Measurements from ENCODE around the gene BORCS5. TPM values are rescaled to one million over a fixed set of nuclear protein-coding genes. Genes with fewer than 3 reads are reported as not detected.
A peak's percentile ranks its signal among the peaks of the same experiment; 100 is the strongest.

The BORCS5 gene
- total RNA-seq, 1 donor, result 18.3 TPM

DNA sequence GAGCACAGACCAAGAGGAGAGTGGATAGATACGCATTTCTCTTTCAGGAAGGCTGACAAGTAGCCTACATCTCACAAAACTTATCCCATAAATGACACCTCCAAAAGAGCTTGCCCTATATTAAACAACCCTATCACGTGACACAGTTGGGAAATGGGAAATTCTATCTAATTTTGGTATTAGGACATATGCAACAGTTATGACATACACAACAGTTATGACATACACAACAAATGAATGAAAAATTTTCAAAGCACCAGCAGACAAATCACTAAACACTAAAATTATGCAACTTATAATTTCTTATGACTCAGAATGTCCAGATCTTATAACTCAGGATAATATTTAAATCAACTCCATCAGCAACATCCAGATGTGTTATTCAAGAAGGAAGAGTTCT is 151.7 kb downstream of the BORCS5 start:
- TF ChIP-seq CTCF (IDR thresholded peaks at IDR 0.05; ENCODE audit: insufficient read depth, low read length), result no peak
- DNase-seq (ENCODE audit: low read depth), result peak; percentile 49
- no peak overlapping the region for H3K4me3 ChIP-seq (ENCODE audit: low read depth, low read length)

- no peak for TF ChIP-seq CTCF (IDR thresholded peaks at IDR 0.05; ENCODE audit: insufficient read depth, low read length)
- no peak overlapping the region for H3K4me3 ChIP-seq (ENCODE audit: low read depth, low read length)
- DNase-seq (ENCODE audit: low read depth), result peak; percentile 39
These were observed 153.3 kb downstream of the BORCS5 start for GRCh38 chr12:12510141-12510540.

DNA sequence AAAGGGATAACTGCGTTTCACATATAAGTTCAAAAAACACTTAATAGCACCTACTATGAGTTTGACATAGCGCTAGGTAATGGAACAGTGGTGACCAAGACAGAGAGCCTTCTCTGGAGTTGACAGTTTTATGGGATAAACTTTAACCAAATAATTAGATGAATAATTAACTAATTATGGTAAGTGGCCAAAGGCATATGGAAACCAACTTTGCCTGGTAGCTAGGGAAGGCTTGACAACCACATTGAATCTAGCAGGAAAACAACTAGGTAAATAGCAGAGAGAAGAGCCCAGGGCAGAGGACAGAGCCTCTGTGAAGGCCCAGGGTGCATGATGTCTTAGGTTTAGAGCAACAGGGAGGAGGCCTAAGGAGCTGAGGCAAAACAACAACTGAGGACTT is 153.7 kb downstream of the BORCS5 start:
- no peak for TF ChIP-seq CTCF (IDR thresholded peaks at IDR 0.05; ENCODE audit: insufficient read depth, low read length)
- DNase-seq (ENCODE audit: low read depth), result no peak
- H3K4me3 ChIP-seq (ENCODE audit: low read depth, low read length), result no peak overlapping the region

DNA sequence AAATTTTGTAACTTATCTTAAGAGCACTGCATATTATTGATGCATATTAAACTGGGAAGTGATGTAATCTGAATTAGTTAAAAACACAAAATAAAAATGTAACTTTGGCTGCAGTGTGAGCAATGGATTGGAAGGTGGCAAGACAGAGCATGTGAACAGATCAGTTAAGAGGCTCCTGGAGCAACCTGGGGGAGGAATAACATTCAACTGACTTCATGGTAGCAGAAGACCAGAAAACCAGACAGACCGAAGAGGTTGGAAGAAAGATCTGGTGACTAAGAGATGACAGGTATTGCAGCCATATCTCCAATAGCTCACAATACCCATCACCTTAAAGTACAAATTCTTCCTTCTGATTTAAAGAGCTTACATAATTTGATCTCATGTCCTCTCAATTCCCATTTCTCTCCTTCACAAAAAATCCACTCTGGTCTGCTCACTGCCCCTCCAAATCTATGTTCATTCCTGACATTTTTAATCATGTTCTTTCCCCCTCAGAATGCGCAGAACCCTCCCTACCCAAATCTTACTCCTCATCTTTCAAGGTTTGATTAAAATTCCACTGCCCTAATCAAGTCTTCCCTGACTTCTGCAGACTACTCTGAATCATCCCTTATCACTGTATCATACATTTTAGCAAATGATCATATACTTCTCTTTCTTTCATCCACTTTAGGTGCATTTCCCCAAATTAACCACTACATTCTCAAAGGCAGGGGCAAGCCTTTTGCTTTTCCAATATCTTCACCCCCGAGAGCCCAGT is 154.3 kb downstream of the BORCS5 start:
- DNase-seq (ENCODE audit: low read depth), result no peak
- no peak for TF ChIP-seq CTCF (IDR thresholded peaks at IDR 0.05; ENCODE audit: insufficient read depth, low read length)
- H3K4me3 ChIP-seq (ENCODE audit: low read depth, low read length), result no peak overlapping the region

DNA sequence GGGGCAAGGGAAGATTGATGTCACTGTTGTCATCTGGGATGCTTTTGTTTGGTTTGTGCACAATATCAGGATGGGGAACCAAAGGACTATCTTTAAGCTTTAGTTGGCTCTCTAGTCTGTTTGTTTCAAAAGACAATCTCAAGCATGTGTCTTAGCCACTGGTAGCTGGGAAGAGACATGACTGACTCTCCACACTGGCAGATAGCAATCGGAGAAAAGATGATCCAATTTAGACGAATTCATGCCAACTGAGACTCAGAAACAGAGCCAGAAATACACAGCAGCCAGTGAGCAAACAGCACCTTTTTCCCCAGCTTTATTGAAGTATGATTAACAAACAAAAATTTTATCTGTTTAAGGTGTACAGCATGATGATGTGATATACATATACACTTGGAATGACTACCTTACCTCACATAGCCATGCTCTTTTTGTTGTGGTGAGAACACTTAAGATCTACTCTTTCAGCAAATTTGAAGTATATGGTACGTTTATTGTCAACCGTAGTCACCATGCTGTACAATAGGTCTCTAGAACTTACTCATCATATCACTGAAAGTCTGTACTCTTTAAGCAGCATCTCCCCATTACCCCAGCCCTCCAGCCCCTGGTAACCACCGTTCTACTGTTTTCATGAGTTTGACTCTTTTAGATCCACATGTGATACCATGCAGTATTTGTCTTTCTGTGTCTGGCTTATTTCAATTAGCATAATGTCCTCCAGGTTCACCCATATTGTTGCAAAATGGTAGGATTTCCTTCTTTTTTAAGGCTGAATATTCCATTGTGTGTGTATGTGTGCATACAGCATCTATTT is 155.2 kb downstream of the BORCS5 start:
- no peak for TF ChIP-seq CTCF (IDR thresholded peaks at IDR 0.05; ENCODE audit: insufficient read depth, low read length)
- DNase-seq (ENCODE audit: low read depth), result no peak
- no peak overlapping the region for H3K4me3 ChIP-seq (ENCODE audit: low read depth, low read length)

GRCh38 chr12:12513416-12514006 is 156.6 kb downstream of the BORCS5 start:
- no peak overlapping the region for H3K4me3 ChIP-seq (ENCODE audit: low read depth, low read length)
- no peak for DNase-seq (ENCODE audit: low read depth)
- TF ChIP-seq CTCF (IDR thresholded peaks at IDR 0.05; ENCODE audit: insufficient read depth, low read length), result no peak

Measured in fibroblast of the aortic adventitia (primary cell).